IPS-15b (cell line): ENCODE results near the gene IQGAP2.
"Not testable (repeated sequence)": the region's sequence is repeated elsewhere in the genome, so short reads cannot be mapped to it uniquely, and the experiment has no call there.

Source experiments
- H3K27me3 ChIP-seq: one replicate; pipeline ENCODE4 v1.6.1; 2013; ENCODE audit warnings: low read length; ENCODE audit not compliant: control insufficient read depth, insufficient read depth
- H3K36me3 ChIP-seq: one replicate; pipeline ENCODE4 v1.6.1; 2013; ENCODE audit warnings: low read length; ENCODE audit not compliant: control insufficient read depth, insufficient read depth
- H3K4me1 ChIP-seq: one replicate; pipeline ENCODE4 v1.6.1; 2013; ENCODE audit warnings: mild to moderate bottlenecking, low read length; ENCODE audit not compliant: control insufficient read depth, insufficient read depth
- H3K4me3 ChIP-seq: one replicate; pipeline ENCODE4 v1.5.1; 2013; ENCODE audit warnings: low read depth, low read length
- H3K9ac ChIP-seq: one replicate; pipeline ENCODE4 v1.6.1; 2013; ENCODE audit warnings: low read depth, mild to moderate bottlenecking, low read length
- H3K9me3 ChIP-seq: one replicate; pipeline ENCODE4 v1.6.1; 2013; ENCODE audit warnings: mild to moderate bottlenecking, low read length; ENCODE audit not compliant: control insufficient read depth, insufficient read depth

The IQGAP2 gene

DNA sequence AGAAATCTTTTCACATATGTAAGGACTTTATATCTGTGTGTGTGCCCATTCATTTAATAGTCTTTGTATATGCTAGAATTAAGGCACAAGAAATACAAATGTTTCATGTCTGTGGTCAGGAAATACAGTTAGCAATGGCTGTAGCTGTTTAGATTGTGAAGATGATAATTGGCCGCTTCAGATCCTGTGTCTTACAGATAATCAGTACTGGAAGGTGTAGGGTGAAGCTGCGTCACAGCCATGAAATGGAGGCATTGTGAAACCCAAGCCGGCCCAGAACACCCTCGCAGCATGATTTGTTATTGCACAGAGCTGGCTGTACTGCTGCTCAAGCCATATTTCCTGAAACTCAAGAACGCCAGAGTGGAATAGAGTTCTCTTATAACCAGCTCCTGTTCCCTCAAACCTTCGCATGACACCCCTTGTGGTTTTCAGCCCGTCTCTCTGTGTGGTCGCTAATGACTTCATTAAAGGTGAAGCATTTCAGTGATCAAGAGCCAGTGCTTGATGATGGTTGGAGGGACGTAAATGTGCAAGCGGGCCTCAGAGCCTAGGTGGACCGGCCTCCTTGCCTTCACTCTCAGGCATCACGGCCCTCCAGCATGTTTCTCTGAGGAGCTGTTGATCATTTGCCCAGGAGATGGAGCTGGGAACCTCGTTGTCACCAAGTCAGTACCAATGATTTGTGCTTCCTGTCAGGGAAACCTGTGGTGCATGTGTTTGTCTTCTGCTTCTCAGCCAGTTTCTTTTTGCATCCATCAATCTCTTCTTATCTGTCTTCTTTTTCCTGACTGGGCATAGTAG, 140.0 kb downstream of the IQGAP2 start:
- Histone ChIP-seq H3K27me3 (no peaks in the 10 kb centered on the region), H3K9me3 (no peaks in the 10 kb centered on the region), H3K9ac (peak overlapping the region; percentile 26), H3K4me1 (peaks cover 3% of the 10 kb centered on the region), H3K4me3 (no peak overlapping the region), H3K36me3 (no peaks in the 10 kb centered on the region)

DNA sequence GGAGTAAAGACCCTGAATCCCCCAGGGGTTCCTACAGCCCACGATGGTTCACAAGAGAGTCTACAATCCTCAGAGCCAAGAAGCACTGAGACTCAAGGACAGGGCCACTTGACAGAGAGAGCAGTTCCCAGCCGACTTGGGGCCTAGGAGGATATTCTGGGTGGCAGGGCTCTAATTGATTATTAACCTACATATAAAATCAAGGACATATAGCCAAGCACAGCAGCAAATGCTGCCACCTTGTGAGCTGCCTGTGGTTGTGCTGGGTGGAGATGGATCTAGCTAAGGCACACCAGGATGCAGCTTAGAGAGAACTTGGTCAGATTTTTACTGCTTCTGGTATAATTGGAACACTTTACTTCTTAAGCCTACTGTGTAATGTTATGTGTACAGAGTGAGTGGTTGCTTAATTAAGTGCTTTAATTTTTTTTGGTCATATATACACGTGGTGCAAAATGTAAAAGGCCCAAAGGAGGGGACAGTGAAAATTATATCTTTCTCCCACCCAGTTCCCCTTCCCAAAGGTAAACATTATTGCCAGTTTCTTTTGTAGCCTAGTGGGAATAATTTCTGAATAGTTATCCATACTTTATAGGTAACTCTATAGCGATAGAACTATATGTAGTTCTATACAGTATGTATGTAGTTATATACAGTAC, 141.3 kb downstream of the IQGAP2 start:
- peak overlapping the region; percentile 16 for H3K9ac ChIP-seq
- no peaks in the 10 kb centered on the region for H3K36me3 ChIP-seq
- no peaks in the 10 kb centered on the region for H3K27me3 ChIP-seq
- H3K4me1 ChIP-seq: peaks cover 3% of the 10 kb centered on the region
- H3K9me3 ChIP-seq: no peaks in the 10 kb centered on the region
- no peak overlapping the region for H3K4me3 ChIP-seq

- no peaks in the 10 kb centered on the region for H3K27me3 ChIP-seq
- no peak overlapping the region for H3K9ac ChIP-seq
- H3K9me3 ChIP-seq: no peaks in the 10 kb centered on the region
- peaks cover 3% of the 10 kb centered on the region for H3K4me1 ChIP-seq
- H3K4me3 ChIP-seq: no peak overlapping the region
- H3K36me3 ChIP-seq: no peaks in the 10 kb centered on the region
Measured at GRCh38 chr5:76545184-76545583, 142.1 kb downstream of the IQGAP2 start.

DNA sequence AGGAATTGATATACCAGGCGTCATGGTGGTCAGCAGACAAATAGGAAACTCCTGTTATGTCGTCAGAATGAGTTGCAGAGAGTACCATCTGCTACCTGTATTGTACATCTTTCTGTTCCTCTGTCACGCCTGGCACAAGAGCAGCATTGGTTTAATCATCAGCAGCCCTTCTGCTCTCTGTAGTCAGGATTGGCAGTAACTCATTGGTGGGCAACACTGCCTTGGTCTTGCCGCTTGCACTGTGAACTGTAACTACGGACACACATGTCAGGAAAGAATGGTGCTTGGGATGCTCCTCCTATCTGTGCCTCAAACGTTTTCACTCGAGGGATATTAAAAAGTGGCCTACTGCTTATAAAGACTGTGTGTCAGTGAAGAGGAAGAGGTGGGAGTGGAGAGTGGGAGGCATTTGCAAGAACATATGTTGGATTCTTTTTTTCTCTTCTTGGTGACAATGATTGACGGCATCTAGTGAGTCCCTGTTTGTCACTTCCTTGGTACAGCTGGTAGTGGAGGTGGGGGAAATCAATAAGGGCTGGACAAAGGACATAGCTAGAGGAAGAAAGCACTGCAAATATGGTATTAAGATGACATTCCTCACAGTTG, 143.5 kb downstream of the IQGAP2 start:
- H3K36me3 ChIP-seq: no peaks in the 10 kb centered on the region
- H3K9me3 ChIP-seq: no peaks in the 10 kb centered on the region
- no peaks in the 10 kb centered on the region for H3K27me3 ChIP-seq
- peaks cover 3% of the 10 kb centered on the region for H3K4me1 ChIP-seq
- H3K4me3 ChIP-seq: no peak overlapping the region
- no peak overlapping the region for H3K9ac ChIP-seq

GRCh38 chr5:76547242-76547890, 144.3 kb downstream of the IQGAP2 start:
- no peak overlapping the region for H3K4me3 ChIP-seq
- no peak overlapping the region for H3K9ac ChIP-seq
- H3K4me1 ChIP-seq: peaks cover 3% of the 10 kb centered on the region
- H3K36me3 ChIP-seq: no peaks in the 10 kb centered on the region
- H3K9me3 ChIP-seq: no peaks in the 10 kb centered on the region
- H3K27me3 ChIP-seq: no peaks in the 10 kb centered on the region

DNA sequence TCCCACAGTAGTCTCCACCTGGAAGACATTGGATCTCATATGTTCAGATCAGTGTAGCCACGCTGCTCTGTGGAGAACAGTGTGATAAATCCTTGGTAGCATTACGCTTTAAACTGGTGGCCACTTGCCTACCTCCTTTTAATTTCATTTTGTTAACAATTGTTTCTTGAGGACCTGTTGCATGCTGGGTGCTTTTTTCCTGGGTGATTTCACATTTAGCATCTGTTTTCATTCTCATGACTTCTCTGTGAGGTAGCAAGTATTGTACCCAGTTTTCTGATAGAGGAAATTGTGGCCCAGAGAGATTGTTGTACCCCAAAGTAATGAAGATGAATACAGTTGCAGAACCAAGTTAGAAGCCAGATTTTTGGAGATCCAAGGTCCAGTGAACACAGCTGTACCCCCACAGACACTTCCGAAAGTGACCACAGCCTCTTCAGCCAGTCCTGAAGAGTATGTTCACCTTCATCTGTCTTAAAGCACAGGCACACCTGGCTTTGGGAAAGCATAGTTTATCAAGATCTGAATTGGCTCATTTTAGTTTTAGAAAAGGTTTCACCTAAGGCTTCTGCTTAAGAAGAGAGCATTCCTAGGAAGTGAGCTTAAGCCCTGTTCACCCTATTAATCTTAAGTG, 144.9 kb downstream of the IQGAP2 start:
- no peaks in the 10 kb centered on the region for H3K27me3 ChIP-seq
- peaks cover 3% of the 10 kb centered on the region for H3K4me1 ChIP-seq
- H3K9ac ChIP-seq: no peak overlapping the region
- H3K9me3 ChIP-seq: no peaks in the 10 kb centered on the region
- no peaks in the 10 kb centered on the region for H3K36me3 ChIP-seq
- H3K4me3 ChIP-seq: no peak overlapping the region

- Histone ChIP-seq H3K9me3 (no peaks in the 10 kb centered on the region), H3K9ac (no peak overlapping the region), H3K4me3 (no peak overlapping the region), H3K27me3 (no peaks in the 10 kb centered on the region), H3K4me1 (peaks cover 3% of the 10 kb centered on the region), H3K36me3 (no peaks in the 10 kb centered on the region)
Measured at GRCh38 chr5:76548525-76549229, 145.6 kb downstream of the IQGAP2 start.

DNA sequence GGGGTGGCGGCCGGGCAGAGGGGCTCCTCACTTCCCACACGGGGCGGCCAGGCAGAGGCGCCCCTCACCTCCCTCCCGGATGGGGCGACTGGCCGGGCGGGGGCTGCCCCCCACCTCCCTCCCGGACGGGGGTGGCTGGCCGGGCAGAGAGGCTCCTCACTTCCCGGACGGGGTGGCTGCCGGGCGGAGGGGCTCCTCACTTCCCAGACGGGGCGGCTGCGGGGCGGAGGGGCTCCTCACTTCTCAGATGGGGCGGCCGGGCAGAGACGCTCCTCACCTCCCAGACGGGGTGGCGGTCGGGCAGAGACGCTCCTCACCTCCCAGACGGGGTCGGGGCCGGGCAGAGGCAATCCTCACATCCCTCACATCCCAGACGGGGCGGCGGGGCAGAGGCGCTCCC, 147.8 kb downstream of the IQGAP2 start:
- not testable (repeated sequence) for H3K36me3 ChIP-seq, H3K4me1 ChIP-seq, H3K4me3 ChIP-seq, H3K9ac ChIP-seq, H3K9me3 ChIP-seq, H3K27me3 ChIP-seq

- Histone ChIP-seq H3K9me3 (no peaks in the 10 kb centered on the region), H3K4me3 (no peak overlapping the region), H3K9ac (no peak overlapping the region), H3K27me3 (no peaks in the 10 kb centered on the region), H3K36me3 (no peaks in the 10 kb centered on the region), H3K4me1 (no peaks in the 10 kb centered on the region)
Measured at GRCh38 chr5:76552546-76552945, 149.5 kb downstream of the IQGAP2 start.

DNA sequence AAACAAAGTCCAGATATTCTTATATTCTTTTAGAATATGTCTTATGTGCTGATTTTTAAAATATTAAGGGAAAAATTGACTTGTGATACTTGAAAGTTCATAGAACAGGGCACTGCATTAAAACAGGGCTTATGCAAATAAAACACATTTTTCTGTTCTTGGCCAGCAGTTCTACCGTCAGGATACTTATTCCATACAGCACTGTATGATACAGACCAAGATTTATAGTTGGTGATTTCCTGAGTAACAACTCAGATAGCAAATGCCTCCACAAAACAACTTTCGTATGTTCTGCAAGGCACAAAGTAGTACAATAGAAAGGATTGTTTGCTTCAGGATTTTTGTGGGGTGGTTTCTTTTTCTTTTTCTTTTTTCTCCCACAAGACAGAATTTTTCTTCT, 150.2 kb downstream of the IQGAP2 start:
- Histone ChIP-seq H3K36me3 (no peaks in the 10 kb centered on the region), H3K4me3 (no peak overlapping the region), H3K27me3 (no peaks in the 10 kb centered on the region), H3K9me3 (no peaks in the 10 kb centered on the region), H3K9ac (no peak overlapping the region), H3K4me1 (no peaks in the 10 kb centered on the region)

GRCh38 chr5:76555114-76555513, 152.0 kb downstream of the IQGAP2 start:
- Histone ChIP-seq H3K27me3 (no peaks in the 10 kb centered on the region), H3K36me3 (no peaks in the 10 kb centered on the region), H3K4me1 (no peaks in the 10 kb centered on the region), H3K9ac (no peak overlapping the region), H3K9me3 (no peaks in the 10 kb centered on the region), H3K4me3 (no peak overlapping the region)
